ENCODE data around the gene CTIF. TPM values are rescaled to one million over a fixed set of nuclear protein-coding genes. Genes with fewer than 3 reads are reported as not detected.

CTIF gene
- total RNA-seq, 3 donors from 2014 or later: 13.2 to 50.3 (median 19.6) TPM

DNA sequence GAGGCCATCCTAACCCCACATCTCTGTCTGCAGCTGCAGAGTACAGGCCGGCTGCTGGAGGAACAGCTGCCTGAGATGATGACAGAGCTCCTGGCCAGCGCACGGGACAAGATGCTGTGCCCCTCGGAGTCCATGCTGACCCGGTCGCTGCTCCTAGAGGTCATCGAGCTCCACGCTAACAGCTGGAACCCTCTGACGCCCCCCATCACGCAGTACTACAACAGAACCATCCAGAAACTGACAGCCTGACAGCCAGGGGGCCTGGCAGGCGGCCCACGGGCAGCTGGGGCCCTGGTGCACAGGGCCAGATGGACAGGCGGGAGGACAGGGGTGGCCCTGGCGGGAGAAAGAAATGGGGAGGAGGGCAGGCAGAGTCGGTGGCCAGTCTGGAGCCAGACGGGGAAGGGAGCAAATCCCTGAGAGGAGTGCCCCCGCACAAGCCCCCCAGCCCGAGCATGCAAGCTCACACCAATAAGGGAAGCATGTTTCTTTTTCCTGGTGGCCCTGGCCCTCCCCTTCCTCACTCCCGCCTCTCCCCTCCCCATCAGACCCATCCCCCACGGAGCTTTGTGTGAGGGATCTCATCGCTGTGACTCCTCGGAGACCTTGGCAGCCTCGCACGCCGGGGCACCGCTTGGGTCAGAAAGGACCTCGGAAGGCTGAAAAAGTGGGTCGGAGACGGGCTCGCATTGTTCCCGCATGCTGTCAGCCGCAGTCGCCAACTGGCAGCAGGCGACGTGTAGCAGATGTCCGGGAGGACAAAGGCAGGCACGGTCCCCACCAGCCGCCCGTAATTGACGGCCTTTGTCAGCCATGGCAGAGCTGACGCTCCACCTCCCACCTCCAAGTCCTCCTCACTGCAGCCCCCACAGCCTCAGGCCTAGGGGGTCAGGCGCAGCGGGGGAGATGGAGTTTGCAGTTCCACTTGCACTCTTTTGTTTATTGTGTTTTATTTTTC lies 320.8 kb downstream of the CTIF start:
- Histone ChIP-seq H3K4me1 (ENCODE audit: low read depth) (no peaks in the 10 kb centered on the region), H3K36me3 (ENCODE audit: low read depth) (no peaks in the 10 kb centered on the region), H3K9me3 (no peaks in the 10 kb centered on the region), H3K4me3 (no peak overlapping the region)
- DNase-seq (peak in 1 of 3 donors; percentile 27), ATAC-seq (no peak)
- intact Hi-C loops (cut with DNase I, micrococcal nuclease): no loop called here
- TF ChIP-seq, protein P1, sequence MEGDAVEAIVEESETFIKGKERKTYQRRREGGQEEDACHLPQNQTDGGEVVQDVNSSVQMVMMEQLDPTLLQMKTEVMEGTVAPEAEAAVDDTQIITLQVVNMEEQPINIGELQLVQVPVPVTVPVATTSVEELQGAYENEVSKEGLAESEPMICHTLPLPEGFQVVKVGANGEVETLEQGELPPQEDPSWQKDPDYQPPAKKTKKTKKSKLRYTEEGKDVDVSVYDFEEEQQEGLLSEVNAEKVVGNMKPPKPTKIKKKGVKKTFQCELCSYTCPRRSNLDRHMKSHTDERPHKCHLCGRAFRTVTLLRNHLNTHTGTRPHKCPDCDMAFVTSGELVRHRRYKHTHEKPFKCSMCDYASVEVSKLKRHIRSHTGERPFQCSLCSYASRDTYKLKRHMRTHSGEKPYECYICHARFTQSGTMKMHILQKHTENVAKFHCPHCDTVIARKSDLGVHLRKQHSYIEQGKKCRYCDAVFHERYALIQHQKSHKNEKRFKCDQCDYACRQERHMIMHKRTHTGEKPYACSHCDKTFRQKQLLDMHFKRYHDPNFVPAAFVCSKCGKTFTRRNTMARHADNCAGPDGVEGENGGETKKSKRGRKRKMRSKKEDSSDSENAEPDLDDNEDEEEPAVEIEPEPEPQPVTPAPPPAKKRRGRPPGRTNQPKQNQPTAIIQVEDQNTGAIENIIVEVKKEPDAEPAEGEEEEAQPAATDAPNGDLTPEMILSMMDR (IDR thresholded peaks at IDR 0.05): no peak

DNA sequence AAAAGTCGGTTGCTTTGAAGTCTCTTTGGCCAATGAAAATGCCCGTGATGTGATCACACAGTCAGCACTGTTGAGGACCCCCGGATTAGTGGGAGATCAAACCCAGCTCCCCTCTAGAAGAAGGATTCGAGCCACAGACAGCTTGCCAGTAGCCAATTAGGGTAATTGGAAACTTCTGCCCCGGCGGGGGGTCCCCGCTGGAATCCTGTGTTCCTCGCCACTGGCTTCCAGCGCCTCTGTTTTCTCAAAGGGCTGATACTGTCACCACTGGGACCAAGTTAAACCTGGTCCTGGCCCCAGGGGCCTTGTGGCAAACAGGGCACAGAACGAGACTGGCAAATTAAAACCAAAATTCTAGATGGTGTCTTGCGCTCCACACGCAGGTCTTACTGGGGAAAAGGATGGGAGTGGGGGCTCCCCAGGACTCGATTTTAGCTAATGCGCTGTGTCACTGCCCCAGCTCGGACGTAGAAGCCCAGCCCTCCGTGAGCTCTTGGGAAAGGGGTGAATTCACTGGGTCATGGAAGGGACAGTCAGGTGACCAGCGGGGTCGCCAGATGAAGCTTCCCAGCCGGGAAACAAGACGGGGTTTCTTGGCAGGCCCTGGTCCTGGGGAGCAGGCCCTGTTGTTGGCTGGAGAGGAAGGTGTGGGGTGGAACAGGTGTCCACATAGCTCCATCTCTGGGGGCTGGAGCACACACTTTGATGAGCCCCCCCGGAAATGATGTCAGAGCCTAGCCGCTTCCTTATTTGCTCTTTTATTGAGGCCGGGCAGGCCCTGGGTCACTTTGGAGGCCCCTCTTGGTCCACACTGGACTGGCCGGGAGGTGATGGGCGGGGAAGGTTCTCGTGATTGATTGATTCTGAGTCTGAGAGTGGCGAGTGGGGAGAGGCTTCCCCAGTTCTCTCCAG lies 321.7 kb downstream of the CTIF start:
- Histone ChIP-seq H3K4me3 (no peak overlapping the region), H3K4me1 (ENCODE audit: low read depth) (no peaks in the 10 kb centered on the region), H3K9me3 (no peaks in the 10 kb centered on the region), H3K36me3 (ENCODE audit: low read depth) (no peaks in the 10 kb centered on the region)
- TF ChIP-seq, protein P1 (IDR thresholded peaks at IDR 0.05): no peak
- peak in 1 of 3 donors; percentile 11 for DNase-seq
- ATAC-seq: no peak
- intact Hi-C loops (cut with DNase I, micrococcal nuclease): no loop called here

DNA sequence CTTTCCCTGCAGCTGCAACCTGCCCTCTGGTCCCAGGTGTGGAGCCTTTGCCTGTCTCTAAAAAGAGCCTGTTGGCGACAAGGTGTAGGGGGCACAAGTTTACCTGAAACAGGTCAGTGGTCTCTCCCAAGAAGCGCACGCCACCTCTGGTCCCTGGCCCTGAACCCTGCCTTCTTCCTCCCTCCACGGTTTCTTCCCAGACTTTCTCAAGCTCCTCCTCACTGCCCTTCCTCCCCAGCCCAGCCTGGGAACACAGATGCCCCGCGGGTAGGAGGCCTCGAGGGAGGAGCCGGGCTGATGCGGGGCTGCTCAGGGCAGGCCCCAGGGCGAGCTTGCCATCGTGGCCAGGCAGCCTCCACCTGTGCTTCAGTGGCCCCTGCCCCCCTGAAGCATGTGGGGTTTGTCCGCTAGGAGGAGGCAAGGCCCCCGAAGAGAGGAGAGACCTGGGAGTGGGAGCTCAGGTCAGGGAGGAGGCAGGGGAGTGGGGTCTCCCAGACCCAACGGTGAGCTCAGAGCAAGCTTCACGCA lies 322.4 kb downstream of the CTIF start:
- Histone ChIP-seq H3K36me3 (ENCODE audit: low read depth) (no peaks in the 10 kb centered on the region), H3K9me3 (no peaks in the 10 kb centered on the region), H3K4me3 (no peak overlapping the region), H3K4me1 (ENCODE audit: low read depth) (no peaks in the 10 kb centered on the region)
- ATAC-seq (no peak), DNase-seq (no peak)
- TF ChIP-seq, protein P1 (IDR thresholded peaks at IDR 0.05): no peak
- intact Hi-C loops (cut with DNase I, micrococcal nuclease): no loop called here

DNA sequence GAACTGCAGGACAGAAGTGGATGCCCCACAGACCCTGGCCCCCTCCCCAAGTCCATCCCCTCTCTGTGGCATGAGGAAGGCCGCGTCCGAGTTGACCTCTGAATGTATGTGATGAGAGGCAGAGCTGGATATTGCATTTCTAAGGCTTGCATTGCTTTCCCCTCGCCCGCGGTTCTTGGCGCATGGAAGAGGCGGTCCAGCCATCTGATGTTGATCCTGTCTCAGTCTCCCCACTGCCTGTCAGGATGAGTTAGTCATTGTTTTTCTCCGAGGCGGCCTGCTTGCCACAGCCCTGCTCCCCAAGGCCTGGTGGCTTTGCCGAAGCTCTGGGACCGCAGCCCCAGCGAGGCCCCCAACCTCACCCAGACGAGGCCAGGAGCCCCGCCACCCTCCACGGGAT lies 323.3 kb downstream of the CTIF start:
- H3K36me3 ChIP-seq (ENCODE audit: low read depth): no peaks in the 10 kb centered on the region
- ATAC-seq: no peak
- H3K4me1 ChIP-seq (ENCODE audit: low read depth): no peaks in the 10 kb centered on the region

More for the DNA sequence above, 323.3 kb downstream of the CTIF start:
- DNase-seq: no peak
- Histone ChIP-seq H3K4me3 (no peak overlapping the region), H3K9me3 (no peaks in the 10 kb centered on the region)
- TF ChIP-seq, protein P1 (IDR thresholded peaks at IDR 0.05): no peak
- intact Hi-C loops (cut with DNase I, micrococcal nuclease): no loop called here

All from mucosa of descending colon (tissue), 3 donors.